ENCODE data around the gene KRTAP5-4.
"Not testable (repeated sequence)": the region's sequence is repeated elsewhere in the genome, so short reads cannot be mapped to it uniquely, and the experiment has no call there.

KRTAP5-4 gene

GRCh38 chr11:1652771-1653540, 31.0 kb upstream of the KRTAP5-4 start:
- DNase-seq (ENCODE audit: low spot score) = peak; percentile 73

GRCh38 chr11:1652442-1652770, 30.5 kb upstream of the KRTAP5-4 start:
- no peak for DNase-seq (ENCODE audit: low spot score)

- no peak for DNase-seq (ENCODE audit: low spot score)
Measured at GRCh38 chr11:1652026-1652425, 30.1 kb upstream of the KRTAP5-4 start.

- DNase-seq (ENCODE audit: low spot score) = no peak
Measured at GRCh38 chr11:1651411-1651980, 29.6 kb upstream of the KRTAP5-4 start.

GRCh38 chr11:1650918-1651262, 29.0 kb upstream of the KRTAP5-4 start:
- DNase-seq (ENCODE audit: low spot score) = no peak

- no peak for DNase-seq (ENCODE audit: low spot score)
Measured at GRCh38 chr11:1650034-1650917, 28.3 kb upstream of the KRTAP5-4 start.

GRCh38 chr11:1648653-1649420, 26.9 kb upstream of the KRTAP5-4 start:
- DNase-seq (ENCODE audit: low spot score) = no peak

GRCh38 chr11:1647901-1648652, 26.1 kb upstream of the KRTAP5-4 start:
- no peak for DNase-seq (ENCODE audit: low spot score)

- DNase-seq (ENCODE audit: low spot score) = not testable (repeated sequence)
Measured at GRCh38 chr11:1646540-1646939, 24.6 kb upstream of the KRTAP5-4 start.

- no peak for DNase-seq (ENCODE audit: low spot score)
Measured at GRCh38 chr11:1645357-1645821, 23.5 kb upstream of the KRTAP5-4 start.

GRCh38 chr11:1644601-1645356, 22.8 kb upstream of the KRTAP5-4 start:
- DNase-seq (ENCODE audit: low spot score) = no peak

- no peak for DNase-seq (ENCODE audit: low spot score)
Measured at GRCh38 chr11:1643146-1643690, 21.3 kb upstream of the KRTAP5-4 start.

- DNase-seq (ENCODE audit: low spot score) = no peak
Measured at GRCh38 chr11:1642288-1643145, 20.6 kb upstream of the KRTAP5-4 start.

GRCh38 chr11:1641096-1641495, 19.2 kb upstream of the KRTAP5-4 start:
- DNase-seq (ENCODE audit: low spot score) = no peak

- peak; percentile 16 for DNase-seq (ENCODE audit: low spot score)
Measured at GRCh38 chr11:1640076-1640946, 18.4 kb upstream of the KRTAP5-4 start.

GRCh38 chr11:1639666-1640065, 17.7 kb upstream of the KRTAP5-4 start:
- no peak for DNase-seq (ENCODE audit: low spot score)

GRCh38 chr11:1639102-1639620, 17.2 kb upstream of the KRTAP5-4 start:
- DNase-seq (ENCODE audit: low spot score) = no peak

- DNase-seq (ENCODE audit: low spot score) = no peak
Measured at GRCh38 chr11:1638344-1638743, 16.4 kb upstream of the KRTAP5-4 start.

Data from activated CD4-positive, alpha-beta T cell treated with anti-CD3 and anti-CD28 coated beads, Interleukin-2, Interleukin-4, amounts not matched to agents 100 ng/mL and 50 ng/mL, durations not matched to agents 16 hours and 8 hours (primary cell).